Muscle of arm (tissue), 12 donors: Measurements from ENCODE around the gene ST3GAL4. TPM values are rescaled to one million over a fixed set of nuclear protein-coding genes. Genes with fewer than 3 reads are reported as not detected.
A peak's percentile ranks its signal among the peaks of the same experiment; 100 is the strongest.

Experiments used
- DNase-seq: peaks from one replicate; pipeline ENCODE4 v3.0.0-alpha.2; 2013
- polyA plus RNA-seq, 12 donors: library from polyadenylated mRNA; unstranded; fragments of 120-200 nt; gene quantifications; one replicate each; pipeline ENCODE4 v1.2.1, GENCODE V29; 2013; ENCODE audit not compliant: insufficient read length in 12 of 12

The ST3GAL4 gene
- polyA plus RNA-seq, 12 donors, result 15.3 to 29.7 (median 25.2) TPM; not detected in 1

- no peak for DNase-seq
Measured at GRCh38 chr11:126405906-126406305, 50.4 kb downstream of the ST3GAL4 start.

GRCh38 chr11:126406368-126406767 is 50.9 kb downstream of the ST3GAL4 start:
- no peak for DNase-seq

GRCh38 chr11:126407101-126407521 is 51.6 kb downstream of the ST3GAL4 start:
- no peak for DNase-seq

DNA sequence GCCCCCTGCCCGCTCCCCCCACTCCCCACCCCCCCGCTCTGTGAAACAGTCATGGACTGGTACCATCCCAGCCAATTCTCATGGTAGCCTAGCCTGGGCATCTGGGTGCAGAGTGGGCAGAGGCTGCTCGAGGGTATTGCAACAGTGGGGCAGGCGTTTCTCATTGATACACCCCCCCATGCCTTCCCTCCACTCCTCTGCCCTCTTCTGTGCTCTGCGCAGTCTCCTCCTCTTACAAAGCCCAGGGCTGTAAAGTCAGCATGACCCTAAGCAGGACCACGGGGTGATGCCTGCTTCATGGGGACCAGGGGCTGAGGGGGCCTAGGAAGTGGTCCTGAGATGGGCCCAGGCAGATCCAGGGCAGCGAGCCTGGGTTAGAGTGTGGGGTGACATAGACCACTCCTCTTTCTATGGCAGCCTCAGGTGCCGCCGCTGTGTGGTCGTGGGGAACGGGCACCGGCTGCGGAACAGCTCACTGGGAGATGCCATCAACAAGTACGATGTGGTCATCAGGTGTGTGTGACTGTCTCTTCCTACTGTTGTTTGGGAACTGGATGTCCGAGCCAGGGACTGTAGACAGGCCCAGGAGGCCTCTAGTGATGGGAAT is 52.3 kb downstream of the ST3GAL4 start:
- DNase-seq, result no peak

GRCh38 chr11:126408496-126408895 is 53.0 kb downstream of the ST3GAL4 start:
- no peak for DNase-seq

DNA sequence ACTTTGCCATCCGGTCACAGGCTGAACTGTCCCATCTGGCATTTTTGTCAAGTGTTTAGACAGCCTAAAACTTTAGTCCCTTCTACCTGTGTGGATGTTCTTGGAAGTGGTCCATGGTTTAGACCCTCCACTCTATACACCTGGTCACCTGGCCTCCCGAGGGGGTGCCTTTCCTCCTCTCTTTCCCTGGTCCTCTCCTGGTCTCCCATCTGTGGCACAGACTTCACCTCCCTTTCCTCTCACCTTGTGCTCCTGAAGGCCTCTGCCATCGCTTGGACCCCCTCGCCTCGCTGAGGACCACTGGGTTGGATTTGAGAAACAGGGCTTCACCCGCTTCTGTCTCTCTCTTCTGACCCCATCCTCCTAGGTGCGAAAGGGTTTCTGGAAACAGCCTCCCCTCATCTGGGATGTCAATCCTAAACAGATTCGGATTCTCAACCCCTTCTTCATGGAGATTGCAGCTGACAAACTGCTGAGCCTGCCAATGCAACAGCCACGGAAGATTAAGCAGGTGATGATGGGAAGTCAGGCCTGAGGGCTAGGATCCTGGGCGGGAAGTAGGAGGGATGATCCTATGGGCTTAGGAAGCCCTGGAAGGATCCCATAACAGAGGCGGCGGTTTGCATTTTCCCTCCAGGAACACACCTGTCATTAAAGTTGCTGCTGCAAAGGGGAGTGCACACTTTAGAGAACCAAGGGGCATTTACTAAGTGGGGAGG is 53.6 kb downstream of the ST3GAL4 start:
- DNase-seq, result no peak

DNA sequence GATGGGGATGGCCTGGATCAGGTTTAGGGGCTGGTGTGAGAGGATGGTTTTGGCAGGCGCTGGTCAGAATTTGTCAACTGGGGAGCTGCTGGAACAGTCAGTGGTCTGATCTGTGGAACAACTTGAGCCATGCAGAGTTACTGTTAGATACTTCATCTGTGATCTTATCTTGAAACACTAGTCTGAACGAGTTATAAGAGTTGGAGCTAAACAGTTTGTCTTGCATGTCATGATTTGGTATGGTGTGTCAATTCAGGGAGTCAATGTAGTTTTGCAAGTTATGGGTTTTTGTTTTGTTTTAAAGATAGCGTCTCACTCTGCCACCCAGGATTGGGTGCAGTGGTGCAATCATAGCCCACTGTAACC is 54.1 kb downstream of the ST3GAL4 start:
- no peak for DNase-seq

GRCh38 chr11:126410649-126411048 is 55.2 kb downstream of the ST3GAL4 start:
- DNase-seq, result no peak

- DNase-seq, result no peak
Measured at GRCh38 chr11:126411971-126412381, 56.5 kb downstream of the ST3GAL4 start.

DNA sequence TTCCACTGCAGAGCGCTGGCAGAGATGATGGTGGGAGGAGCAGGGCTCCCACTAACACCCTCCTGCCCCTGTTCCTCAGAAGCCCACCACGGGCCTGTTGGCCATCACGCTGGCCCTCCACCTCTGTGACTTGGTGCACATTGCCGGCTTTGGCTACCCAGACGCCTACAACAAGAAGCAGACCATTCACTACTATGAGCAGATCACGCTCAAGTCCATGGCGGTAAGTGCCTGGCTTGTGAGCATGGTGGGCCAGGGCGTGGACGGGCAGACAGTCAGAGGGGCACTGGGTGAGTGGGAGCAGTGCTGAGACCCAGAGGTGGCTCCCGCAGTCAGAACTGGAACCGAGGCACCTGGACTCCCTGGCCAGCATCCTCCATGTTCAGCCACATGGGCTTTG is 57.9 kb downstream of the ST3GAL4 start:
- no peak for DNase-seq

- no peak for DNase-seq
Measured at GRCh38 chr11:126413843-126414405, 58.4 kb downstream of the ST3GAL4 start.

- no peak for DNase-seq
Measured at GRCh38 chr11:126414615-126415014, 59.1 kb downstream of the ST3GAL4 start.

- DNase-seq, result peak; percentile 98
Measured at GRCh38 chr11:126415128-126415527, 59.6 kb downstream of the ST3GAL4 start.

DNA sequence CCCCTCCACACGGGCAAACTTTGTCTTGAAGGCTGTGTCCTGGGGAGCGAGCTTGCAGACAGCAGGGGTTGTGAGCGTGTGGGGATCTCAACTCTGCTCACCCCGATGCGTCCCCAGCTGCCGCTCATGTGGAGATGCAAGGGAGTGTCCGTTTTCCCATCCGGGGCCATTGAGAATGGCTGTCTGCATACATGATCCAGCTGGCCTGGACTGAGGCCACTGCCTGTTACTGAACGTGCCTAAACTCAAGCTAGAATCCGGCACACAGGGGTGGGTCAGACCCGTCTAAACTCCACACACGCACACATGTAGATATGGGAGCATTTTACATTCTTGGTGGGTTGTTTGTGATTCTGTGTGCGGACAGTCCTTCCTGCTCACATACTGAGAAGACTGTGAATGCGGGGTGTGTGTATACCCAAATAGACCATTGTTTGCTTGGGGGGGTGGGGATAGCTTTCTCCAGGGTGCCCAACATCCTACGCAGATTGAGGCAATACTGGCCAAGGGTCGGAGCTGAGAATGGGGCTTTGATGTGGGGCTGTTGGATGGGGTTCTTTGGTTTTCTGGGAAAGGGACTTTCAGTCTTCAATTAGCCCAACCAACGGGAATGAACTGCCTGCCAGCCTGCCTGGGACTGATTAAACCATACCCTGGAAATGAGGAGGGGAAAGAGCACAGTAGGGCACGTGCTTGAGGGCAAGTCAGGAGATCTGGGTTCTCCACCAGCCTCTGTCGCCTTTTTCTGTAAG is 60.4 kb downstream of the ST3GAL4 start:
- peak; percentile 89 for DNase-seq

DNA sequence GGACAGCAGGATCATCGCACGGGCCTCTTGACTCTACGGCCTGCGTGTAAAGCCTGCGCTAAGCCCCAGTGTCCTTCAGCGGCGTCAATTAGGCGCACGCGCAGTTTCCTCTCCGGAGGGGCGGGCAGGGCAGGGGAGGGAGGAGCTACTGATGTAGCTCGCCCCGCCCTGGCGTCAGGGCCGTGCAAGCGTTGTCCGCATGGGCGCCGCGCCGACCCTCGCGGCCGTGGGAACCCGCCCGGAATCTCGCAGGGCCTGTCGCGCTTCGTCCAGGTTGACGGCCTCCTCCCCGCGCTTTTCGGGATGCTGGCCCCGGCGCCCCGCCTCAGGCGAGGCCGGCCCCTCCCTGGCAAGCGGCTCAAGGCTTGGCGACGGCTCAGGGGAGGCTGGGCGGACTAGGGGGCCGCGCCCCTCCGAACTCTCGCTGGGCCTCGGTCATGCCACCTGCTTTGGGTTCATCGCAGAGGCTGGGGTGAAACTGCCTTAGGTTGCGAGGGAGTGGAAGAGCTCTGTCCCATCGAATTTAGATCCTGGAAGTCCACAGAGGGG is 61.1 kb downstream of the ST3GAL4 start:
- DNase-seq, result peak; percentile 90

DNA sequence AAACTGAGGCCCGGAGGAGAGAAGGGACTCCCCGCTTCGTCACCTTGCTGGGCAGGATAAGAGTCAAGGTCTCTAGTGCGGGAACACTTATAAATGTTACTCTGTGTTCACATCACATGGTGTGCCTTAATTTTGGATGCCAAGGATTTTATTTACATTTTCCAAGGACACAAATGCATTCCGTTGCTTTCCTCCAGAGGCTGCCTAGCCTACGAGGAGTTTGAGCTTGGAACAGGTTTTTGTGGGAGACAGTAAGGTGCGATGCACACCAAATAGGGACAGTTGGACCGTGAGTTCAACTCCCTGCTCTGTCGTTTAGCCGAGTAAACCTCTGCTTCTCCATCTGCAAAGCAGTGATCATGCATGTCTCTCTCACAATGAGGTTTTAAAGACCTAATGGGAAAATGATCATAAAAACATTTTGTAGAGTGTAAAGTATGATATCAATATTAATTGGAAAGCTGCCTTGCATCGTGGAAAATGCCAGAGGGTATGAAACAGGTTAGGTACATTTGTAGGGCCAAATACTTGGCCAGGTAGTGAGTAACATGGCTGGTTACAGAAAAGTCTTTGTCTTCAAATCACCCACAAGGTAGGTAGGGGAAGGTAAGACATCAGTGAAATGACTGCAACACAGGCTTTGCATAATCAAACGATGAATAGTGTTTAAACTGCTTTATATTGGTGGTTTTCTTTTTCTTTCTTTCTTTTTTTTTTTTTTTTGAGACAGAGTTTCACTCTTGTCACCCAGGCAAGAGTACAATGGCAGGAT is 61.8 kb downstream of the ST3GAL4 start:
- no peak for DNase-seq

DNA sequence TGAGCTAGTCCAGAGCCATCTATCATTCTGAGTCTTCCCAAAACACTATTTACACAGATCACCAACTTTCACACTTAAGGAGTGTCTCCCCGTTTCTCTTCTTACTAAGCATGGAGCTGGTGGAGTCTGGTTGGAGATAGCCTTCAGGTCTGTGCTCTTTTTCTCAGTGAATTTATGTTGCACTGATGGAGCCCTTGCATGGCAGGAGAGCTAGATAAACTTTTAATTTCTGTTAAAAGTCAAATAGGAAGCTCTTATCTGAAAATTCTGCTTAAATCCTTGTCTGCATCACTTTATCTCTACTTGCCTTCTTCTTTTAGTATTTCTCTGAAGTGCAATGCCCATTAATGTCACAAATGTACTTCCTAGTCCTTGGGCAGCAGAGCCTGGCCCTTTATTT is 63.4 kb downstream of the ST3GAL4 start:
- DNase-seq, result no peak

GRCh38 chr11:126419801-126420697 is 64.6 kb downstream of the ST3GAL4 start:
- DNase-seq, result peak; percentile 45

- no peak for DNase-seq
Measured at GRCh38 chr11:126420698-126421256, 65.3 kb downstream of the ST3GAL4 start.

GRCh38 chr11:126421271-126421671 is 65.8 kb downstream of the ST3GAL4 start:
- no peak for DNase-seq
